Astrocyte of the cerebellum (primary cell): ENCODE results near the gene DNAH17.

Experiments
- DNase-seq: peaks from one replicate; pipeline ENCODE4 v3.0.0-alpha.2; 2011; ENCODE audit warnings: low read depth
- H3K4me3 ChIP-seq: 2 replicates; pipeline ENCODE4 v1.5.1; 2011; ENCODE audit warnings: mild to moderate bottlenecking, low read depth, low read length, moderate library complexity
- in situ Hi-C: cut with HindIII; loops from 2 replicates; pipeline ENCODE4 v1.10.0; 2017; ENCODE audit warnings: low sequenced_read_pairs
- TF ChIP-seq, protein P1 (sequence below): IDR thresholded peaks from 2 replicates; pipeline ENCODE4 v1.5.1; 2012; ENCODE audit warnings: low read length, low read depth, moderate library complexity, mild to moderate bottlenecking; ENCODE audit errors: missing control alignments

Gene DNAH17

DNA sequence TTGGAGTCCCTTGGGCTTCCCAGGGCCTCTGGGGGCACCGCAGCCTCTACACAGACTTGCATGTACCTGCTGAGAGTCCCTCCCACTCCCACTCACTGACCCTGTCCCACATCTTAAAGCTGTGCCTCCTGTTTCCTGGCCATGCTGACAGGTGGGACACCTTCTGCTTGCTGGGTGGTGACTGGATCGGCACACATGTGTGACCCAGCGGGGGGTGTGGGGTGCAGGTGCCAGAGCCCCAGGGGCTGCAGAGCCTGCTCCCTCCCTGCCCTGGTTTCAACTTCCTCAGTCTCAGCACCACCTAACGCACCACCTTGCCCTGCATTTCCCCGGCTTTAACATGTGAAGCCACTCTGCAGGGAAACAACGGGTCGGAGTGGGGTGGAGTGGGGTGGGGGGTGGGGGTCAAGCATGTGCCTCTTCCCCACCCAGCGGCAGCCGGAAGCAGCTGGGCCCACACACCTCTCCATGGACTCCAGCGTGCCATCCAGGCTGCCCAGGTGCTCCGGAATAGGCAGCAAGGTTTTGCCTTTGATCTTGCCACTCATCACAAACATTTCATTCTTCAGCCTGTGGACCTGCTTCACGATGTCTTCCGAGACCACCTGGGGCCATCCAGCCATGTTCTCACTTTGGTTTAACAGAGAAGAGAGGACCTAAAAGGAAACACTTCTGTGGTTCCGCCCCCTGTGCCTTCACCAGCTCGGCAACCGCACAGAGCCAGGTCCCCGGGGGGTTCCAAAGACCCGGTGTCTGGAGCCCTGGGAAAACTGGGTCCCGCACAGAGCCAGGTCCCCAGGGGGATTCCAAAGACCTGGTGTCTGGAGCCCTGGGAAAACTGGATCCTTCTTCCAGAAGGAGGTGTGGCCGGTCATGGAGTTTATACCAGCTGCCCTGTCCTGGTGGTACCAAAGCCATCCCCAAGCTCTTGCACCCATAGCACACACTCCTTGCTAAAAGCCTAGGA, 4.7 kb downstream of the DNAH17 start:
- no peak for DNase-seq
- TF ChIP-seq, protein P1, sequence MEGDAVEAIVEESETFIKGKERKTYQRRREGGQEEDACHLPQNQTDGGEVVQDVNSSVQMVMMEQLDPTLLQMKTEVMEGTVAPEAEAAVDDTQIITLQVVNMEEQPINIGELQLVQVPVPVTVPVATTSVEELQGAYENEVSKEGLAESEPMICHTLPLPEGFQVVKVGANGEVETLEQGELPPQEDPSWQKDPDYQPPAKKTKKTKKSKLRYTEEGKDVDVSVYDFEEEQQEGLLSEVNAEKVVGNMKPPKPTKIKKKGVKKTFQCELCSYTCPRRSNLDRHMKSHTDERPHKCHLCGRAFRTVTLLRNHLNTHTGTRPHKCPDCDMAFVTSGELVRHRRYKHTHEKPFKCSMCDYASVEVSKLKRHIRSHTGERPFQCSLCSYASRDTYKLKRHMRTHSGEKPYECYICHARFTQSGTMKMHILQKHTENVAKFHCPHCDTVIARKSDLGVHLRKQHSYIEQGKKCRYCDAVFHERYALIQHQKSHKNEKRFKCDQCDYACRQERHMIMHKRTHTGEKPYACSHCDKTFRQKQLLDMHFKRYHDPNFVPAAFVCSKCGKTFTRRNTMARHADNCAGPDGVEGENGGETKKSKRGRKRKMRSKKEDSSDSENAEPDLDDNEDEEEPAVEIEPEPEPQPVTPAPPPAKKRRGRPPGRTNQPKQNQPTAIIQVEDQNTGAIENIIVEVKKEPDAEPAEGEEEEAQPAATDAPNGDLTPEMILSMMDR = no peak
- no peak overlapping the region for H3K4me3 ChIP-seq
- in situ Hi-C loops = no loop called here

DNA sequence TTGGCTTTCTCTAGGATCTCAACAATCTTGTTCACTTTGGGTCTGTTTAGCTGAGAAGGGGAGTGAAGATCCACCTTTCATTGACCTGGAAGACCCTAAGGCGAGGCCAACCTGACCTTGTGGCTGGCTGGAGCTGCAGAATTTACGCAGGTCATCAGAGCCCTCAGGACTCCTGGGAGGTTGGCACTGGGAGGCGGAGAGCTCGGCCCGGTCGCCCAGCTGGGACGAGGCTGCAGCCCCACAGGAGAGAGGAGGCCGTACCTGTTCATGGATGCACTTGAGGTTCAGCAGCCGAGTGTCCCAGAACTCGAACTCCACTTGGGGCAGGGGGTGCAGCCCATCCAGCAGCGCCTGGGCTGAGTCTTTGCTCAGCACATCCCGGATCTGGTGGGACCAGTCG, 5.9 kb downstream of the DNAH17 start:
- DNase-seq = no peak
- in situ Hi-C loops = no loop called here
- TF ChIP-seq, protein P1 = no peak
- no peak overlapping the region for H3K4me3 ChIP-seq

DNA sequence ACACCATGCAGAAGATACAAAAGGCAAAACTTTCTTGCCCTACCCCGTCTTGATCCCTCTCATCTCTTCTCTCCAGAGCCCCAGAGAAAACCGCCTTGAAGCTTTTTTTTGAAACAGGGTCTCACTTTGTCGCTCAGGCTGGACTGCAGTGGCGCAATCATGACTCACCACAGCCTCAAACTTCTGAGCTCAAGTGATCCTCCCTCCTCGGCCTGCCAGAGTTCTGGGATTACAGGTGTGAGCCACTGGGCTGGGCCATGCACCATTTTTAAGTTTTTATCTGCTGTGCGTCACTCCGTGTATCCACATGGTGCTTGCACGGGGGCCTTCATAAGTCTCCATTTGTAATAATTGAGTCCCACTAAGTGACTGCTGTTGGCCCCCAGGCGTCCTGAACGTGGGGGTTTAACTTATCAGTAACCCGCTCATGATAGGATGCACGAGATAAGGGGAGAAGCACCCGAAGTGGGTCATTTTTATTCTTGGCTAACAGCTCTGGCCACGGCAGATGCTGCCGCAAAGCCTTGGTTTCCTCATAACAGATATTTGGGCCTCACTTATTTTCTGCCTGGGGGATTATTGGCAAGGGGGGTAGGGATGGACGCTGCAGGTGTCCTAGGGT, 8.6 kb downstream of the DNAH17 start:
- TF ChIP-seq, protein P1 = no peak
- in situ Hi-C loops = no loop called here

DNA sequence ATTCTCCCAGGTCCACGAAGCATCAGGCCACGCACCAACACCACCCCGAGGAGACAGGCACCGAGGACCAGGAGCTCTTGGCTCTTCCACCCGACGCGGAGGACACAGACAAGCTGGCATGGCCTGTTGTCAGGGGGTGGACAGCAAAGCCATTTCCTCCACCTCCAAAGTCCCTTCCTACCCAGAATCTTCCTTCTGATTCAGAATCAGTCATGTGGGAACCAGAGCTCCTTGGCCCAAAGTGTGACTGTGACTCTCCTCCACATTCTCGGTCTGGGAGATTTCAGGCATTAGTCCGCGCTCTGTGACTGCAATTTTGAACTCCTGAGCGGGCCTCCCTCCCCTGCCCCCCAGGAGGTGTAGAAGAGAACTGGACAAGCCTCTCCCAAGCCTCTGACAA, 9.2 kb downstream of the DNAH17 start:
- in situ Hi-C loops = no loop called here
- no peak overlapping the region for H3K4me3 ChIP-seq
- TF ChIP-seq, protein P1 = no peak
- DNase-seq = no peak

More for the DNA sequence above, 8.6 kb downstream of the DNAH17 start:
- no peak for DNase-seq
- H3K4me3 ChIP-seq = no peak overlapping the region

DNA sequence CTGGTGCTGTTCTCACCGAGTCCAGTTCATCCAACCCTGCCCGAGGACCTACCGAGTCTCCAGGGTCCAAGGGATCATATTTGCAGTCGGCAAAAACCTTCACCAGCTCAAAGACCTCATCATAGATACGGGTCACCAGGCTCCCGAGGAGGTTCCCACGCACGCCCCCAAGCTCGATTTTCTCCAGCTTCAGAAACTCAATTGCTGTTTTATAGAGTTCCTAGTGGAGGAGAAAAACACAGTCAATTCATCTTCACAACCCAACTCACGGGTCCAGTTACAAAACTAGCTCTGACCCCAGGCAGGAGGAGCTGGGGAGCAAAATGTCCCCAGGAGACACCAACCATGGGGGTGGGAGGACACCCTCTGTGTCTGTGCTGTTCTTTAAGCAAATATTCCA, 10.2 kb downstream of the DNAH17 start:
- H3K4me3 ChIP-seq = no peak overlapping the region
- TF ChIP-seq, protein P1 = no peak
- DNase-seq = no peak
- in situ Hi-C loops = no loop called here

DNA sequence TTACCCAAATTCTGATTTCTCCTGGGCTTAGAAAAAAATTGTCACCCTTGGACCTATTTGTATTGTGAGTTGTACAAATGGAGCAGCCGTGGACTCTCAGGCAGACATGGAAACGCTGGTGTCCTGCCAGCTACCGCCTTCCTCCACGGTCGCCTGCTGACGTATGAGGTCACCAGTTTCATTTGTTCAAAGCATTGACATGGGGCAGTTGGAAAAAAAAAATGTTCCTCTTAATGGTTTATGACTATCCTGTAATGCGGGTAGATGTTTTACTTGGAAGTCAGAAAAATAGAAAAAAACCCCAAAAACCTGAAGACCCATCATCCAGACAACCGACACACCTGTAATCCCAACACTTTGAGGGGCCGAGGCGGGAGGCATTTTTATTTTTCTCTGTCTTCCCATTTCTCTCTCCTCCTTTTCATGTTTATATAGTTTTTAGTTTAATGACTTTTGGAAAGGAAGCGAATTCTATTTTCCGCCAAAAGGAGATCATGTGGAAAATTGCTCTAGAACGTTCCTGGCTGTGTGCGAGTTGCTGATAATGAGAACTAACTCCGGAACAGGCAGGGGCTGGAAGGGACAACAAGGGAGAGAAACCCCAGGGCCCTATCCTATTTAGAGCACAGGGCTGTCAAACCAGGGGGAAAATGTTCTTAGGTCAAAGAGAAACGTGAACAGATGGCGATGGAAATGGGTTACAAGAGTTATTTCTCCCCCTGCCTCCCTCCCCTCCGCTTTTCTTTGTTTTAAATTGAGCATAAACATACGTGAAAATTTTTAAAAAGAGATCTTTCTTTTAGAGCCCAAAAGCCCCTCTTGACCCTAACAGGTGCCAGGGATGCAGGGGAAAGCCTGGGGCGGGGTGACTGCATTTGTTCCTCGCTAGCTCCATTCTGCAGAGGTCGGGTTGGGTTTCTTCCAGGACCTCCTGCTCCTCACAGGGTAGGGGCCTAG, 13.7 kb downstream of the DNAH17 start:
- in situ Hi-C loops = no loop called here
- H3K4me3 ChIP-seq = no peak overlapping the region
- TF ChIP-seq, protein P1 = no peak
- DNase-seq = no peak
